Stimulated activated CD8-positive, alpha-beta memory T cell treated with anti-CD3 and anti-CD28 coated beads, Interleukin-12 subunit alpha, Interleukin-12 subunit beta, amount 100 ng/mL, for 24 hours (primary cell): ENCODE data around the gene PIAS4.
A peak's percentile ranks its signal among the peaks of the same experiment; 100 is the strongest.

Experiments used
- DNase-seq: peaks from one replicate; pipeline ENCODE4 v3.0.0-alpha.2; 2020; ENCODE audit errors: extremely low read depth

The PIAS4 gene

GRCh38 chr19:3977242-3978143 is 30.0 kb upstream of the PIAS4 start:
- no peak for DNase-seq

GRCh38 chr19:3978145-3978544 is 29.4 kb upstream of the PIAS4 start:
- DNase-seq: no peak

- DNase-seq: no peak
These were observed 28.3 kb upstream of the PIAS4 start for GRCh38 chr19:3979289-3979673.

GRCh38 chr19:3979674-3980352 is 27.7 kb upstream of the PIAS4 start:
- DNase-seq: no peak

- DNase-seq: no peak
These were observed 26.9 kb upstream of the PIAS4 start for GRCh38 chr19:3980353-3981251.

- DNase-seq: no peak
These were observed 26.2 kb upstream of the PIAS4 start for GRCh38 chr19:3981373-3981735.

- no peak for DNase-seq
These were observed 25.5 kb upstream of the PIAS4 start for GRCh38 chr19:3981736-3982681.

GRCh38 chr19:3982701-3983541 is 24.6 kb upstream of the PIAS4 start:
- no peak for DNase-seq

- no peak for DNase-seq
These were observed 24.0 kb upstream of the PIAS4 start for GRCh38 chr19:3983542-3983914.

GRCh38 chr19:3983936-3984583 is 23.5 kb upstream of the PIAS4 start:
- DNase-seq: no peak

GRCh38 chr19:3984584-3984907 is 23.0 kb upstream of the PIAS4 start:
- no peak for DNase-seq

GRCh38 chr19:3984908-3985642 is 22.5 kb upstream of the PIAS4 start, which contains the start of gene EEF2:
Gene EEF2 (minus strand): TSS chr19:3985463. CDS start chr19:3985380, 83 bp downstream.
- DNase-seq: peak; percentile 70

GRCh38 chr19:3985643-3986259 is 21.8 kb upstream of the PIAS4 start:
- DNase-seq: no peak

- no peak for DNase-seq
These were observed 21.1 kb upstream of the PIAS4 start for GRCh38 chr19:3986260-3987041.

- peak; percentile 65 for DNase-seq
These were observed 19.7 kb upstream of the PIAS4 start for GRCh38 chr19:3987619-3988371.

- DNase-seq: no peak
These were observed 16.8 kb upstream of the PIAS4 start for GRCh38 chr19:3990815-3991117.

- DNase-seq: no peak
These were observed 11.9 kb upstream of the PIAS4 start for GRCh38 chr19:3995607-3996006.
